ENCODE results near the gene ATP1B4. TPM values are rescaled to one million over a fixed set of nuclear protein-coding genes. Genes with fewer than 3 reads are reported as not detected.

Gene ATP1B4
- total RNA-seq, 1 experiment from 2014 or later: not detected

DNA sequence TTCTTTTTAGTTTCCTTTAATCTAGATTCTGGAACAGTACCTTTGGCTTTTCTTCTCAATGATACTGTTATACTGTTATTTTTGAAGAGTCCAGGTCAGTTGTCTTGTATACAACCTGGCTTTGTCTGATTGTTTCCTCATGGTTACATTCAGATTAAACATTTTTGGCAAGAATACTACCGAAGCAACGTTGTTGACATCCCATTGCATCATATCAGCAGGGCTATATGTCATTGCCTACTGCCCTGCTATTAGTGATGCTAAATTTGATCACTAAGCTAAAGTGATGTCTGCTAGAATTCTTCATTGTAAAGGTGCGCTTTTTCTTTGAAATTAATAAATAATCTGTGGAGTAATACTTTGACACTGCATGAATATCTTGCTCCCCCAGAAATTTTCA, 5.8 kb upstream of the ATP1B4 start:
- POLR2A ChIA-PET: no interaction called here
- CTCF ChIA-PET: no interaction called here
- no peaks in the 10 kb centered on the region for H3K36me3 Mint-ChIP-seq
- no peak overlapping the region for H3K4me3 Mint-ChIP-seq
- H3K27me3 Mint-ChIP-seq (ENCODE audit: low read depth): peaks cover 3% of the 10 kb centered on the region
- TF ChIP-seq SMAD4 (CRISPR knock-in tag; IDR thresholded peaks at IDR 0.05) (no peak), HMGXB4 (CRISPR knock-in tag; IDR thresholded peaks at IDR 0.05) (no peak), TP53 (CRISPR knock-in tag; IDR thresholded peaks at IDR 0.05) (no peak), MXD4 (CRISPR knock-in tag; IDR thresholded peaks at IDR 0.05; ENCODE audit: borderline replicate concordance) (no peak), HMGA2 (CRISPR knock-in tag; IDR thresholded peaks at IDR 0.05) (no peak), FOXJ3 (CRISPR knock-in tag; IDR thresholded peaks at IDR 0.05; ENCODE audit: borderline replicate concordance) (no peak), ZNF121 (CRISPR knock-in tag; IDR thresholded peaks at IDR 0.05) (no peak), SOX15 (CRISPR knock-in tag; IDR thresholded peaks at IDR 0.05) (no peak), ZNF423 (CRISPR knock-in tag; IDR thresholded peaks at IDR 0.05) (no peak), SP1 (CRISPR knock-in tag; conservative IDR thresholded peaks at IDR 0.05) (no peak), JUN (CRISPR knock-in tag; IDR thresholded peaks at IDR 0.05) (no peak), ZNF671 (CRISPR knock-in tag; IDR thresholded peaks at IDR 0.05) (no peak), JAZF1 (CRISPR knock-in tag; IDR thresholded peaks at IDR 0.05) (no peak)
- TF ChIP-seq, protein P1, sequence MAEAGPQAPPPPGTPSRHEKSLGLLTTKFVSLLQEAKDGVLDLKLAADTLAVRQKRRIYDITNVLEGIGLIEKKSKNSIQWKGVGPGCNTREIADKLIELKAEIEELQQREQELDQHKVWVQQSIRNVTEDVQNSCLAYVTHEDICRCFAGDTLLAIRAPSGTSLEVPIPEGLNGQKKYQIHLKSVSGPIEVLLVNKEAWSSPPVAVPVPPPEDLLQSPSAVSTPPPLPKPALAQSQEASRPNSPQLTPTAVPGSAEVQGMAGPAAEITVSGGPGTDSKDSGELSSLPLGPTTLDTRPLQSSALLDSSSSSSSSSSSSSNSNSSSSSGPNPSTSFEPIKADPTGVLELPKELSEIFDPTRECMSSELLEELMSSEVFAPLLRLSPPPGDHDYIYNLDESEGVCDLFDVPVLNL (CRISPR knock-in tag; IDR thresholded peaks at IDR 0.05; ENCODE audit: borderline replicate concordance, low read depth): no peak
- TF ChIP-seq, protein P2, sequence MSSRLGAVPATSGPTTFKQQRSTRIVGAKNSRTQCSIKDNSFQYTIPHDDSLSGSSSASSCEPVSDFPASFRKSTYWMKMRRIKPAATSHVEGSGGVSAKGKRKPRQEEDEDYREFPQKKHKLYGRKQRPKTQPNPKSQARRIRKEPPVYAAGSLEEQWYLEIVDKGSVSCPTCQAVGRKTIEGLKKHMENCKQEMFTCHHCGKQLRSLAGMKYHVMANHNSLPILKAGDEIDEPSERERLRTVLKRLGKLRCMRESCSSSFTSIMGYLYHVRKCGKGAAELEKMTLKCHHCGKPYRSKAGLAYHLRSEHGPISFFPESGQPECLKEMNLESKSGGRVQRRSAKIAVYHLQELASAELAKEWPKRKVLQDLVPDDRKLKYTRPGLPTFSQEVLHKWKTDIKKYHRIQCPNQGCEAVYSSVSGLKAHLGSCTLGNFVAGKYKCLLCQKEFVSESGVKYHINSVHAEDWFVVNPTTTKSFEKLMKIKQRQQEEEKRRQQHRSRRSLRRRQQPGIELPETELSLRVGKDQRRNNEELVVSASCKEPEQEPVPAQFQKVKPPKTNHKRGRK (CRISPR knock-in tag; IDR thresholded peaks at IDR 0.05; ENCODE audit: borderline replicate concordance): no peak
- peaks cover 7% of the 10 kb centered on the region for H3K4me1 Mint-ChIP-seq
- ATAC-seq: no peak
- no peak overlapping the region for H3K27ac Mint-ChIP-seq
- H3K9me3 Mint-ChIP-seq: no peaks in the 10 kb centered on the region
- no peak for DNase-seq (ENCODE audit: low spot score)

DNA sequence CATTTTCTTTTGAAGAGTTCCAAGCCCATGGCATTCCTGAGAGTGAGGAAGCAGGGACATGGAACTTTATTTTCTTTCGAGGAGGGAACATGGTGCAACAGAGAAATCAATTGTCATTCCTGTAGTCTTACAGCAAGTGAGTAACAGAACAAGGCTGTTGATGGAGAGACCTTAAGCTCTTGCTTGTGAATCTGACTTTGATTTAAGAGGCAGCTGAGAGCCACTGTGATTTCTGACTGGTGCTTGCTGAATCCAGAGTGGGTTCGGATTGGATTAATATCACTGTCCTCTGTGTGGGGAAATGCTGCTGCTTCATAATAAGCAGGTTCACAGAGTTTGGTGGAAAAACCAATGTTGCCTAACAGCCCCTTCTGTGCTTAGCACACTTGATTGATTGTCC, 4.7 kb upstream of the ATP1B4 start:
- no peak for ATAC-seq
- ChIA-PET POLR2A (no interaction called here), CTCF (no interaction called here)
- Mint-ChIP-seq H3K4me3 (no peak overlapping the region), H3K4me1 (peaks cover 7% of the 10 kb centered on the region), H3K36me3 (no peaks in the 10 kb centered on the region), H3K27ac (no peak overlapping the region), H3K9me3 (no peaks in the 10 kb centered on the region), H3K27me3 (ENCODE audit: low read depth) (peaks cover 3% of the 10 kb centered on the region; the same call in 1 of the 2 replicates)
- TF ChIP-seq, protein P3, sequence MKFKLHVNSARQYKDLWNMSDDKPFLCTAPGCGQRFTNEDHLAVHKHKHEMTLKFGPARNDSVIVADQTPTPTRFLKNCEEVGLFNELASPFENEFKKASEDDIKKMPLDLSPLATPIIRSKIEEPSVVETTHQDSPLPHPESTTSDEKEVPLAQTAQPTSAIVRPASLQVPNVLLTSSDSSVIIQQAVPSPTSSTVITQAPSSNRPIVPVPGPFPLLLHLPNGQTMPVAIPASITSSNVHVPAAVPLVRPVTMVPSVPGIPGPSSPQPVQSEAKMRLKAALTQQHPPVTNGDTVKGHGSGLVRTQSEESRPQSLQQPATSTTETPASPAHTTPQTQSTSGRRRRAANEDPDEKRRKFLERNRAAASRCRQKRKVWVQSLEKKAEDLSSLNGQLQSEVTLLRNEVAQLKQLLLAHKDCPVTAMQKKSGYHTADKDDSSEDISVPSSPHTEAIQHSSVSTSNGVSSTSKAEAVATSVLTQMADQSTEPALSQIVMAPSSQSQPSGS (CRISPR knock-in tag; IDR thresholded peaks at IDR 0.05; ENCODE audit: borderline replicate concordance, low read depth): no peak
- TF ChIP-seq, protein P4, sequence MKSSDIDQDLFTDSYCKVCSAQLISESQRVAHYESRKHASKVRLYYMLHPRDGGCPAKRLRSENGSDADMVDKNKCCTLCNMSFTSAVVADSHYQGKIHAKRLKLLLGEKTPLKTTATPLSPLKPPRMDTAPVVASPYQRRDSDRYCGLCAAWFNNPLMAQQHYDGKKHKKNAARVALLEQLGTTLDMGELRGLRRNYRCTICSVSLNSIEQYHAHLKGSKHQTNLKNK (CRISPR knock-in tag; IDR thresholded peaks at IDR 0.05): no peak
- TF ChIP-seq GRHL2 (CRISPR knock-in tag; IDR thresholded peaks at IDR 0.05; ENCODE audit: insufficient replicate concordance, severe bottlenecking) (no peak), ZNF219 (CRISPR knock-in tag; IDR thresholded peaks at IDR 0.05; ENCODE audit: borderline replicate concordance) (no peak), GTF2I (CRISPR knock-in tag; conservative IDR thresholded peaks at IDR 0.05) (no peak), GABPB1 (CRISPR knock-in tag; IDR thresholded peaks at IDR 0.05) (no peak), MAX (CRISPR knock-in tag; IDR thresholded peaks at IDR 0.05) (no peak), TEAD1 (CRISPR knock-in tag; IDR thresholded peaks at IDR 0.05) (no peak), ELF4 (CRISPR knock-in tag; IDR thresholded peaks at IDR 0.05; ENCODE audit: low read depth) (no peak), ZNF671 (CRISPR knock-in tag; IDR thresholded peaks at IDR 0.05) (no peak)
- TF ChIP-seq, protein P2 (CRISPR knock-in tag; IDR thresholded peaks at IDR 0.05; ENCODE audit: borderline replicate concordance): no peak
- TF ChIP-seq, protein P5, sequence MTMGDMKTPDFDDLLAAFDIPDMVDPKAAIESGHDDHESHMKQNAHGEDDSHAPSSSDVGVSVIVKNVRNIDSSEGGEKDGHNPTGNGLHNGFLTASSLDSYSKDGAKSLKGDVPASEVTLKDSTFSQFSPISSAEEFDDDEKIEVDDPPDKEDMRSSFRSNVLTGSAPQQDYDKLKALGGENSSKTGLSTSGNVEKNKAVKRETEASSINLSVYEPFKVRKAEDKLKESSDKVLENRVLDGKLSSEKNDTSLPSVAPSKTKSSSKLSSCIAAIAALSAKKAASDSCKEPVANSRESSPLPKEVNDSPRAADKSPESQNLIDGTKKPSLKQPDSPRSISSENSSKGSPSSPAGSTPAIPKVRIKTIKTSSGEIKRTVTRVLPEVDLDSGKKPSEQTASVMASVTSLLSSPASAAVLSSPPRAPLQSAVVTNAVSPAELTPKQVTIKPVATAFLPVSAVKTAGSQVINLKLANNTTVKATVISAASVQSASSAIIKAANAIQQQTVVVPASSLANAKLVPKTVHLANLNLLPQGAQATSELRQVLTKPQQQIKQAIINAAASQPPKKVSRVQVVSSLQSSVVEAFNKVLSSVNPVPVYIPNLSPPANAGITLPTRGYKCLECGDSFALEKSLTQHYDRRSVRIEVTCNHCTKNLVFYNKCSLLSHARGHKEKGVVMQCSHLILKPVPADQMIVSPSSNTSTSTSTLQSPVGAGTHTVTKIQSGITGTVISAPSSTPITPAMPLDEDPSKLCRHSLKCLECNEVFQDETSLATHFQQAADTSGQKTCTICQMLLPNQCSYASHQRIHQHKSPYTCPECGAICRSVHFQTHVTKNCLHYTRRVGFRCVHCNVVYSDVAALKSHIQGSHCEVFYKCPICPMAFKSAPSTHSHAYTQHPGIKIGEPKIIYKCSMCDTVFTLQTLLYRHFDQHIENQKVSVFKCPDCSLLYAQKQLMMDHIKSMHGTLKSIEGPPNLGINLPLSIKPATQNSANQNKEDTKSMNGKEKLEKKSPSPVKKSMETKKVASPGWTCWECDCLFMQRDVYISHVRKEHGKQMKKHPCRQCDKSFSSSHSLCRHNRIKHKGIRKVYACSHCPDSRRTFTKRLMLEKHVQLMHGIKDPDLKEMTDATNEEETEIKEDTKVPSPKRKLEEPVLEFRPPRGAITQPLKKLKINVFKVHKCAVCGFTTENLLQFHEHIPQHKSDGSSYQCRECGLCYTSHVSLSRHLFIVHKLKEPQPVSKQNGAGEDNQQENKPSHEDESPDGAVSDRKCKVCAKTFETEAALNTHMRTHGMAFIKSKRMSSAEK (CRISPR knock-in tag; IDR thresholded peaks at IDR 0.05; ENCODE audit: borderline replicate concordance): no peak
- no peak for DNase-seq (ENCODE audit: low spot score)

Measured in WTC11 (cell line).